Cortex of kidney (tissue), 1 donor: Measurements from ENCODE around the gene CUEDC2.

Source experiments
- DNase-seq: peaks from one replicate; lab custom pipeline; 2025; lab: John Stamatoyannopoulos, UW

Gene CUEDC2

DNA sequence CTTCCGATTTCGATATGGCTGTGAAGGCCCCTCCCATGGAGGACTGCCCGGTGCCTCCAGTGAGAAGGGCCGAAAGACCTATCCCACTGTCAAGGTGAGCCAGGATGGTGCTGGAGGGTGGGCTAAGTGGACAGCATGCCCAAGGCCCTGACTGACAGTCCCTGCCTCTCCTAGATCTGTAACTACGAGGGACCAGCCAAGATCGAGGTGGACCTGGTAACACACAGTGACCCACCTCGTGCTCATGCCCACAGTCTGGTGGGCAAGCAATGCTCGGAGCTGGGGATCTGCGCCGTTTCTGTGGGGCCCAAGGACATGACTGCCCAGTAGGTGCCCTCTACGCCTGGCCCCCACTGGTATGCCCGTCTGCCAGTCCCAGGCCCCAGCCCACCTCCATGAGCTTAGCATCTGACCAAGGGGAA, 35.6 kb downstream of the CUEDC2 start:
- DNase-seq, result no peak

DNA sequence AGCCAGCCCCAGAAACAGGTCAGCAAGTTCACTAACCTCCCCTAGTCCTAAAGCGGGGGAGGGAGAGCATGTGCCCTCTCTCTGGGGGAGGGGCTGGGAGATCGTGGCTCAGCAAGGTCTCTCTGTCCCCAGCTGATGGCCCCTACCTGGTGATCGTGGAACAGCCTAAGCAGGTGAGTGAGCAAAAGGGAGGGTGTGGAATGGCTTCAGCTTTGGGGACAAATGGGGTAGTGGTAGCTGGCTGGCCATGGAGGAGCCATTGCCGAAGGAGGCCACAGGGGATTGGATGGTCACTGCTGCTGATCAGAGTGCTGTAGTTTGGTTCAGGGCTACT, 36.1 kb downstream of the CUEDC2 start:
- no peak for DNase-seq

DNA sequence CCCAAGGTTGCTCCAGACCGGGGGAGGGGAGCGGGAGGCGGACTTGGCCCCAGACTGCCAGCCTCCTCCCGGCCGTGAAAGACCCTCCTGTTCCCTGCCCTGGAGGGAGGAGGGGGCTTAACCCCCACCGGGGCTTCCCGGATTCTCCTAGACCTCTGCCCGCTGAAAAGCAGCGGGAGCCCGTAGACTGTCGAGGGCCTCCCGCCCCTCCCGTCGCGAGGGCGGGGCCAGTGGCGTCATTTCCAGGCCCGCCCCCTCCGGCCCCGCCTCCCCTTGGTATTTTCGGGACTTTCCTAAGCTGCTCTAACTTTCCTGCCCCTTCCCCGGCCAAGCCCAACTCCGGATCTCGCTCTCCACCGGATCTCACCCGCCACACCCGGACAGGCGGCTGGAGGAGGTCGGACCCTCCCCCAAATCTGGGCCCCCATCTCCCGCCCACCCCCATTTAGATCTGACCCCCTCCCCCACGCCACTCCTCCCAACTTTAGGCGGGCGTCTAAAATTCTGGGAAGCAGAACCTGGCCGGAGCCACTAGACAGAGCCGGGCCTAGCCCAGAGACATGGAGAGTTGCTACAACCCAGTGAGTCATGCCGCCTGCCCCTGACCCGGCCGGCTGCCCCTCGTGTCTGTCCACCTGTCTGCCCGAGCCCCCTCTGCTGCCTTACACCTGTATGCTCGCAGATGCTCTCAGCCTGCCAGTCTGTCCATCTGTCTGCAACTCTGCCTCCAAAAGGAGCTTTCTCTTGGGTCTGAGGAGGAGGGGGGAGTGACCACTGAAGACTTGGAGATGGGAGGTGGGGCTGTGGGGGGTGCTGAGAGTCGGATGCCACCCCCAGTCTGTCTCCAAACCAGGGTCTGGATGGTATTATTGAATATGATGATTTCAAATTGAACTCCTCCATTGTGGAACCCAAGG, 36.7 kb downstream of the CUEDC2 start, which contains the start of gene NFKB2:
TSS of gene NFKB2 (plus strand) at position 306 of the 917 bp plus-strand sequence. CDS start at position 561, 255 bp downstream.
- no peak for DNase-seq

DNA sequence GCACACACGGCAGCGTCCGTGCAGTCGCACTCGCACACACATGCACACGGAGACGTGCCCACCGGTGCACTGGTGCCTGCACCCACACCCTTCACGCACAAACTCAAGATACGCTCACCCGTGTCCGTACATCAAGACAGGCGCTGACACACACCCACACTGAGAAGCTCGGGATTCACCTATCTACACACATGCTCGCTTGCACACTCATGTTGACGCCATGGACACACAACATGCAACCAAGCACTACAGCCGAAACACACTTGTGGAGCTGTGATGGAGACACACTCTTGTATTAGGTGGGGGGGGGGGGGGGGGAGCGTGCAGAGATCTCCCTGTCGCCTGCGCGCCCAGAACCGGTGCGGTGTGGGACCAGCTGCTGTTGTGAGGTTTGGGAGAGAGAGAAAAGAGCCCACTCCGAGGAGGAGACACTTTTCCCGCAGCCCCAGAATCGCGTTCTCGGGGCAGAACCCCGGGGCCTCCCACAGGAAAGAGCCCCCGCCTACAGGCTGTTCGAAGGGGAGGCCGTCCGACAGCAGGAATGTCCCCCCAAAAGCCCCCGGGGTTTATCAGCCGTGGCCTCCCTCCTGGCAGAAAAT, 37.5 kb downstream of the CUEDC2 start:
- DNase-seq, result no peak

DNA sequence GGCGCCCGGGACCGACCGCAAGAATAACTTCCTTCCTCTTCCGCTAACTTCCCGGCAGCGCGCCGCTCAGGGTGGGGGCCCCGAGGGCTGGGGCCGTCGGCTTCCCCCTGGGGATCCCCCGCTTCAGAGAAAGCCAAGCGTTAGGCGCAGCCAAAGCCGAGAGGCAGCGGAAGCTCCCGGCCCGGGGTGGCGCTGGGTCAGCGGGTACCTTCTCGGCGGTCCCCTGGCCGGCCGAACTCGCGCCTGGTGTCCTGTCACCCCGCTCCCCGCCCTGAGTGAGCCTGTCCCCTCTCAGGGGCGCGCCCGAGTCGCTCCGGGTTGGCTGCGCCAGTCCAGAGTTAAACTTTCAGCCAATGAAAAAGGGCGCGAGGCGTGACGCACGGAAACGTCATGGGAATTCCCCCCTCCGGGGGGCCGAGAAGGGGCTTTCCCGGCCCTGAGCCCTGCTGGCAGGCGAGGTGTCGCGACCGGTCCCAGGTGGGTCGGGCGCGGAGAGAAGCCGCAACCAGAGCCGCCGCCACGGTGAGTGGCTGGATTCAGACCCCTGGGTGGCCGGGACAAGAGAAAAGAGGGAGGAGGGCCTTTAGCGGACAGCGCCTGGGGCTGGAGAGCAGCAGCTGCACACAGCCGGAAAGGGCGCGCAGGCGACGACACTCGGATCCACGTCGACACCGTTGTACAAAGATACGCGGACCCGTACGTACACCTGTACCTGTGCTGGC, 38.1 kb downstream of the CUEDC2 start:
- peak; percentile 94 for DNase-seq

DNA sequence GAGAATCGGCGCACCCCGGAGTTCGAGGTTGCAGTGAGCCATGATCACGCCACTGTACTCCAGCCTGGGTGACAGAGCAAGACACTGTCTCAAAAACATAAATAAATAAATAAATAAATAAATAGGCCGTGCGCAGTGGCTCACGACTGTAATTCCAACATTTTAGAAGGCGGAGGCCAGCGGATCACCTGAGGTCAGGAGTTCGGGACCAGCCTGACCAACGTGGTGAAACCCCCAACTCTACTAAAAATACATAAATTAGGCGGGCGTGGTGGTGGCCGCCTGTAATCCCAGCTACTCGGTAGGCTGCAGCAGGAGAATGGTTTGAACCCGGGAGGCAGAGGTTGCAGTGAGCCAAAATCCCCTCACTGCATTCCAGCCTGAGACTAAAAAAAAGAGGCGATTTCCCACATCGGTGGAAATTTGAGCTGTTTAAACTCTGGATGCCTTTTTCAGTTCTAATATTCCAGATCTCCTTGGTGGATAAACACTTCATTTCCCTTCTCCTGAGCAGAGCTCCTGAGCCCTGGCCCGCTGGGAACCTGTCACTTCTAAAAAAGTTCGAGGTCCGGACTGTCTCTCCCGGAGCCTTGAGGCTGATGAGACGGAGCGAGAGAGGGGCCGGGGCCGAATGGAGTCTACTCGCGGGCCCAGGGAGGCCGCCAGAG, 38.8 kb downstream of the CUEDC2 start:
- DNase-seq, result no peak

DNA sequence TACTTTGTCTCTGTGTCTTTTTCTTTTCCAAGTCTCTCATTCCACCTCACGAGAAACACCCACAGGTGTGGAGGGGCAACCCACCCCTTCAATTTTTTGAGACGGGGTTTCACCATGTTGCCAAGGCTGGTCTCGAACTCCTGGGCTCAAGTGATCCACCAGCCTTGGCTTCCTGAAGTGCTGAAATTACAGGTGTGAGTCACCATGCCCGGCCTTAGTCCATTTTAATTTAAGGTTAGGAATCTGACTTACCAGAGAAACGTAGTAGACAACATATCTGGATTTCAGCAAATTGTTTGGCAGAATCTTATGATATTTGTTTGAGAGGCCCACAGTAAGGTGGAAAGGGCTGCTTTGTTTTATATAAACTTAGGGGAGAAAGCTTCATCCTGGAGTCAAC, 40.1 kb downstream of the CUEDC2 start:
- DNase-seq, result no peak

DNA sequence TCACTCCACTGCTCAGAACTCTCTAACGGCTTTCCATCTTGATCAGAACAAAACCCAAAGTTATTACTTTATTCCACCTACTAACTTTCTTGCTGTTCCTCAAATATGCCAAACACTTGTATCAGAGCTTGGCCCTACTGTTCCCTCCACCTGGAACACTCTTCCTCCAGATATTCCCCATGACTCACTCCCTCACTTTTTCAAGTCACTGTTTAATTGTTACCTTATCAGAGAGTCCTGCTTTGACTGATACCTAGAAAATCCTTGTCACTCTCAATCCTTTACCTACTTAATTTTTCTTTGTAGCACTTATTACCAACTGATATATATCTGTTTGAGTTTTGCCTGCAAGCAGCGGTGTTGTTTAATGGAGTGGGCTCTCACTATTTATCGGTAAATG, 42.5 kb downstream of the CUEDC2 start:
- no peak for DNase-seq

DNA sequence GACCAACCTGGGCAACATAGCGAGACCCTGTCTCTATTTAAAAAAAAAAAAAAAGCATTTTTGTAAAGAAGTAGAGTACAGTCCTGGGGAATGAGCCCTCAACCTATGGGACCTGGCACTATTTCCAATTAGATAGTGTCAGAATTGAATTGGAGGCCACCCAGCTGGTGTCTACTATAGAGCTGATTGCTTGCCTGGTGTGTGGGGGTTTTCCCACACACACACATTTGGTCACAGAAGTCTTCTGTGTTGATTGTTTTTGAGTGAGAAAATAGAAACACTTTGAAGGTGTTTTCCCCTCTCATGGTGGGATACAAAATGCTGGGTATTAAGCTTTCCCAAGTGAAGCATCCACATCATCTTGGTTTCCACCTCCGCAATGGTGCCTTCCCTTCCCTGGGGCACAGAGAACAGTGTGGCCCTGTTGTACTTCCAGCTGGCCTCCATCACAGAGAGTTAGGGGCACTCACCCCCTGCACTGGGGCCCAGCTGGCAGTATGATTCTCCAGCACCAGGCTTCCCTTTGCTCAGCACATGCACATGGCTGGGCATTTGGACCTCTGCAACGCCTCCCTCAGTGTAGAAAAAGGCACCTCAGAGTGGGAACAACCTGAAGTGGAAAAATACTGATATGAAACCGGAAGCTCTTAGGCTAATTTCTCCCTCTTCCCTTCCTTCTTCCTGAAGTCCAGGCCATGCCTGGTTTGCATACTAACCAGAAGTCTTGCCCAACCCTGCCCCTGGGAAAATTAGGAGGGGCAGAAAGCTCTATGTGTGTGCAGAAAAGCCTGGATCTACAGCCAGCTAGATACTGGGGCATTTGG, 47.6 kb downstream of the CUEDC2 start:
- no peak for DNase-seq

DNA sequence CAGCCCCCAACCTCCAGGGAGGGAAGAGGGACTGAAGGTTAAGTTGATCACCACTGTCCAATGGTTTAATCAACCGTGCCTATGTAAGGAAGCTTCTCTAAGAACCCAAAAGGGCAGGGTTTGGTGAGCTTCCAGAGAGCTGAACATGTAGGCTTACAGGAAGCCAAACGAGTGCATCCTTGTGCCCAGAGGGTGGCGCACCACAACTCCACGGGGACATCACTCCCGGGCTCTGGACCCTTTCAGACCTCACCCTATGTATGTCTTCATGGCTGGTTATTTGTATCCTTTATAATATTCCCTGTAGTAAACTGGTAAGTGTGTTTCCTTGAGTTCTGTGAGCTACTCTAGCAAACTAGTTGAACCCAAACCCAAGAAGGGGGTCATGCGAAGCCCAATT, 48.3 kb downstream of the CUEDC2 start:
- DNase-seq, result no peak

DNA sequence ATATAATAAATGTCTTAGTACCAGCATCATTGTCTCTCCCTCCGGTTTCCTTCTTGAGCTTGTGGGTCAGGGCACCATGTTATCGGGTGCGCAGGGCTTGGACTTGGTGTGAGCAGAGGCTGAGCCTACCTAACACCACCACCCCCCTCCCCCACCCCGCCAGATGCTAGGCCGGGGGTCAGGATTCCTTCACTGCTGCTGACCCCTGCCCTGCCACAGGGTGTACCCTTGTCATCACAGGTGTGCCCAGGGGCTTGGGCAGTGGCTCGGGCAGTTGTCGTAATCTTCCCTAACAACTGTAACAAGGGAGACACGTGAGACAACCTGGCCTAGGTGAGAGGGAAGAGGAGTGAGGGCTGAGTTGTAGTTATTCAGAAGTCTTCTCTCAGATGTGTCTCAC, 49.5 kb downstream of the CUEDC2 start:
- no peak for DNase-seq

DNA sequence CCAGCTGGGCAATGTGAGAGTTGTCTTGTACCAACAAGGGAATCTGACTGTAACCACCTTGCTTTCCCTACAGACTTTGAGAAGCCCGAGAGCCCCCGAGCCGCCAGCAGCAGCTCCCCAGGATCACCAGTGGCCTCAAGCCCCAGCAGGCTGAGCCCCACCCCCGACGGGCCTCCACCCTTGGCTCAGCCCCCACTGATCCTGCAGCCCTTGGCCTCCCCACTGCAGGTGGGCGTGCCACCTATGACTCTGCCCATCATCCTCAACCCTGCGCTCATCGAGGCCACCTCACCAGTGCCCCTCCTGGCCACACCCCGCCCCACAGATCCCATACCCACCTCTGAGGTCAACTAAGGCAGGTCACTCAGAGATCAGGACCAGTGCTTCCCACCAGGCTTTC, 50.4 kb downstream of the CUEDC2 start:
- DNase-seq, result no peak

DNA sequence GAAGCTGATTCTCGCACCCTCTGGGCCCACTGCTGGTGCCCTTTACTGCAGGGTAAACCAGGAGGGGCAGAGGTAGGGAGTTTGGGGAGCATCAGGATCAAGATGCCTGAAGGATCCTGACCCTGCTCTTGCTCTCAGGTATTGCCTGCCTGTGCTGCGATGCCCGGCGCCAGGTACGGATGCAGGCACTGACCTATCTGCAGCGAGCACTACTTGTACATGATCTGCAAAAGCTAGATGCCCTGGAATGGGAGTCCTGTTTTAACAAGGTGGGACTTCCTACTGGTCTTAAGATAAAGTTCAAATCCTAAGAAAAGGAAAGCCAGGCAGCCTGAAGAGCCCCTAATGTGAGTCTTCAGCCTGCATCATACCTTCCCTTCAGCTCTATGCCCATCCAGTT, 53.0 kb downstream of the CUEDC2 start:
- DNase-seq, result no peak

DNA sequence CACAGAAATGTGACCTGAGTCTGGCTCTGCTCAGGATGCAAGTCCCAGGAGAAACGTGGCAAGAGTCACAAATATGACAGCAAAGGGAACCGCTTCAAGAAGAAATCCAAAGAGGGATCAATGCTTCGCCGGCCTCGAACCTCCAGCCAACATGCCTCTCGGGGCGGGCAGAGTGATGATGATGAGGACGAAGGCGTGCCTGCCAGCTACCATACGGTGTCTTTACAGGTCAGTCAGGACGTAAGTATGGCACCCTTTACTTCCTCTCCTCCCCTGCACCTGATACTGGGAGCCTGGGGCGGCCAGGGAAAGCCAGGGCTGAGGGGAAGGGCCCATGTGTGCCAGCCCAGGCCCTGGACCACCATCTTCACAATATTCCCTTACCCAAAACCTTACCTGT, 55.5 kb downstream of the CUEDC2 start:
- no peak for DNase-seq

DNA sequence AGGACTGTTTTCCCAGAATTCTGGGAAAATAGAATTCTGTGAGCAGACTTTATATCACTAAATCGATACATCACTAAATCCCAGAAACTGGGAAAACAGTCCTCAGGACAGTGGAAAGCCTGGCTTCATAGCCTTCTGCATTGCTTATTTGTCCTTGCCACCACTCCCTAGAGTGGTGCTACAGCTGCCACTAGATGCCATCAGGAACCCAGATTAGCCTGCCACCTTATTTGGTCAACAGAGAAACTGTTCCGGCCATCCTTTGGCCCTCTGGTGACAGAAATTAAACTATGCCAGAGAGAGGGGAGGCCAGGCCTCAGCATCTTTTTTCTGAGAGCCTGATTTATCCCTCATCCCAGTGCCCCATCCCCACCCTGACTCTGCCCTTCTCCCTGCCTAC, 56.5 kb downstream of the CUEDC2 start:
- DNase-seq, result no peak

DNA sequence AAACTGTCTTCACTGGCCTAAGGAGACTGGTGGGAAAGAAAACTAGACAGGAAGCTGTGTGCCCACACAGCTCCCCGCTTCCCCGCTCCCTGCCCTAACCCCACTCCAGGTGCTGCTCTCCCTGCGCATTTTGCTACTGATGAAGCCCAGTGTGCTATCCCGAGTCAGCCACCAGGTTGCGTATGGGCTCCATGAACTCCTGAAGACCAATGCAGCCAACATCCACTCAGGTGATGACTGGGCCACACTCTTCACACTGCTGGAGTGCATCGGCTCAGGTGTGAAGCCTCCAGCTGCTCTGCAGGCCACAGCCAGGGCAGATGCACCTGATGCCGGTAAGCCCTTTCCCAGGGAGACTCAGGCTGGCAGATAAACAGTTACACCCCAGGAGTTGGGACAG, 57.1 kb downstream of the CUEDC2 start:
- DNase-seq, result no peak
